Measurements from ENCODE around the gene GPR155.

GPR155 gene

GRCh38 chr2:174486563-174487107 is at the start of gene GPR155:
TSS of gene GPR155 (minus strand) at chr2:174487029. CDS start at chr2:174481956, 5,073 bp downstream.
- peak; percentile 64 for DNase-seq

- DNase-seq = no peak
Observed at GRCh38 chr2:174535757-174536703, 49.2 kb upstream of the GPR155 start.

- DNase-seq = no peak
Observed at GRCh38 chr2:174535083-174535482, 48.3 kb upstream of the GPR155 start.

- no peak for DNase-seq
Observed at GRCh38 chr2:174529916-174530315, 43.1 kb upstream of the GPR155 start.

- DNase-seq = no peak
Observed at GRCh38 chr2:174527959-174528358, 41.1 kb upstream of the GPR155 start.

- DNase-seq = no peak
Observed at GRCh38 chr2:174527101-174527721, 40.4 kb upstream of the GPR155 start.

GRCh38 chr2:174524527-174524926 is 37.7 kb upstream of the GPR155 start:
- DNase-seq = no peak

- DNase-seq = peak; percentile 30
Observed at GRCh38 chr2:174522553-174522952, 35.7 kb upstream of the GPR155 start.

GRCh38 chr2:174518395-174518794 is 31.6 kb upstream of the GPR155 start:
- DNase-seq = no peak

GRCh38 chr2:174516501-174517378 is 29.9 kb upstream of the GPR155 start:
- no peak for DNase-seq

- no peak for DNase-seq
Observed at GRCh38 chr2:174512345-174512744, 25.5 kb upstream of the GPR155 start.

- no peak for DNase-seq
Observed at GRCh38 chr2:174511580-174512260, 24.9 kb upstream of the GPR155 start.

GRCh38 chr2:174510583-174511189 is 23.9 kb upstream of the GPR155 start:
- DNase-seq = no peak

GRCh38 chr2:174503161-174503809 is 16.5 kb upstream of the GPR155 start:
- no peak for DNase-seq

- DNase-seq = no peak
Observed at GRCh38 chr2:174499371-174499770, 12.5 kb upstream of the GPR155 start.

- DNase-seq = no peak
Observed at GRCh38 chr2:174495365-174496012, 8.7 kb upstream of the GPR155 start.

GRCh38 chr2:174493549-174494331 is 6.9 kb upstream of the GPR155 start:
- DNase-seq = no peak

GRCh38 chr2:174492963-174493431 is 6.2 kb upstream of the GPR155 start:
- peak; percentile 2 for DNase-seq

GRCh38 chr2:174491947-174492346 is 5.1 kb upstream of the GPR155 start:
- DNase-seq = no peak

GRCh38 chr2:174490051-174490450 is 3.2 kb upstream of the GPR155 start:
- DNase-seq = no peak
